Measurements from ENCODE around the gene HOXD11.

- TF ChIP-seq POLR2AphosphoS5 (IDR thresholded peaks at IDR 0.05; ENCODE audit: low read depth, low read length) (no peak), POLR2A (IDR thresholded peaks at IDR 0.05; ENCODE audit: low read depth, low read length) (no peak)
Observed at GRCh38 chr2:176149481-176149938, 42.4 kb downstream of the HOXD11 start.

Measured in GM12892 (cell line).